HG03103 (cell line): ENCODE results near the gene CPXM1.
"Not testable (repeated sequence)": the region's sequence is repeated elsewhere in the genome, so short reads cannot be mapped to it uniquely, and the experiment has no call there.

Source experiments
- ATAC-seq: cut with Tn5 transposase; IDR thresholded peaks from one replicate; pipeline ENCODE4 v1.9.1; 2021; ENCODE audit warnings: low read depth; ENCODE audit not compliant: unreplicated experiment

The CPXM1 gene

GRCh38 chr20:2770091-2770490 is 30.3 kb downstream of the CPXM1 start:
- ATAC-seq: not testable (repeated sequence)

GRCh38 chr20:2768632-2769015 is 31.8 kb downstream of the CPXM1 start:
- ATAC-seq: no peak

- no peak for ATAC-seq
These were observed 32.4 kb downstream of the CPXM1 start for GRCh38 chr20:2767768-2768631.

- ATAC-seq: no peak
These were observed 37.2 kb downstream of the CPXM1 start for GRCh38 chr20:2763186-2763585.

- ATAC-seq: no peak
These were observed 37.8 kb downstream of the CPXM1 start for GRCh38 chr20:2762578-2763131.

GRCh38 chr20:2761885-2762284 is 38.5 kb downstream of the CPXM1 start:
- no peak for ATAC-seq

GRCh38 chr20:2760952-2761305 is 39.5 kb downstream of the CPXM1 start:
- ATAC-seq: no peak

GRCh38 chr20:2760297-2760951 is 40.0 kb downstream of the CPXM1 start:
- ATAC-seq: no peak

- ATAC-seq: no peak
These were observed 40.7 kb downstream of the CPXM1 start for GRCh38 chr20:2759603-2760296.

- no peak for ATAC-seq
These were observed 41.3 kb downstream of the CPXM1 start for GRCh38 chr20:2759143-2759542.

GRCh38 chr20:2757969-2758368 is 42.5 kb downstream of the CPXM1 start:
- no peak for ATAC-seq

- no peak for ATAC-seq
These were observed 43.4 kb downstream of the CPXM1 start for GRCh38 chr20:2757001-2757400.

- ATAC-seq: no peak
These were observed 44.3 kb downstream of the CPXM1 start for GRCh38 chr20:2756056-2756611.

- ATAC-seq: no peak
These were observed 44.9 kb downstream of the CPXM1 start for GRCh38 chr20:2755451-2756055.

- ATAC-seq: no peak
These were observed 46.0 kb downstream of the CPXM1 start for GRCh38 chr20:2754424-2754823.

GRCh38 chr20:2753461-2754040 is 46.9 kb downstream of the CPXM1 start:
- no peak for ATAC-seq

- no peak for ATAC-seq
These were observed 47.6 kb downstream of the CPXM1 start for GRCh38 chr20:2752567-2753460.

GRCh38 chr20:2751878-2752566 is 48.4 kb downstream of the CPXM1 start:
- no peak for ATAC-seq
